Amniotic epithelial cell (primary cell): Measurements from ENCODE around the gene WDR64.
A peak's percentile ranks its signal among the peaks of the same experiment; 100 is the strongest.
"Not testable (repeated sequence)": the region's sequence is repeated elsewhere in the genome, so short reads cannot be mapped to it uniquely, and the experiment has no call there.

Experiments used
- DNase-seq: peaks from one replicate; pipeline ENCODE4 v3.0.0-alpha.2; 2010; ENCODE audit warnings: low read depth

WDR64 gene

GRCh38 chr1:241701483-241702295, 49.6 kb downstream of the WDR64 start:
- no peak for DNase-seq

- peak; percentile 53 for DNase-seq
Observed at GRCh38 chr1:241702442-241703373, 50.6 kb downstream of the WDR64 start.

- not testable (repeated sequence) for DNase-seq
Observed at GRCh38 chr1:241703739-241704138, 51.7 kb downstream of the WDR64 start.

GRCh38 chr1:241706257-241706656, 54.2 kb downstream of the WDR64 start:
- no peak for DNase-seq

GRCh38 chr1:241706967-241707366, 54.9 kb downstream of the WDR64 start:
- DNase-seq = no peak

- no peak for DNase-seq
Observed at GRCh38 chr1:241707442-241707841, 55.4 kb downstream of the WDR64 start.

GRCh38 chr1:241711326-241711725, 59.2 kb downstream of the WDR64 start:
- DNase-seq = no peak

GRCh38 chr1:241713316-241713715, 61.2 kb downstream of the WDR64 start:
- no peak for DNase-seq

GRCh38 chr1:241714321-241715218, 62.5 kb downstream of the WDR64 start:
- DNase-seq = no peak

GRCh38 chr1:241715435-241715834, 63.4 kb downstream of the WDR64 start:
- DNase-seq = no peak

GRCh38 chr1:241715956-241716355, 63.9 kb downstream of the WDR64 start:
- DNase-seq = peak; percentile 39

GRCh38 chr1:241716915-241717656, 65.0 kb downstream of the WDR64 start:
- peak; percentile 57 for DNase-seq

- no peak for DNase-seq
Observed at GRCh38 chr1:241717975-241718374, 65.9 kb downstream of the WDR64 start.

- DNase-seq = no peak
Observed at GRCh38 chr1:241721011-241721410, 68.9 kb downstream of the WDR64 start.

GRCh38 chr1:241722947-241723346, 70.9 kb downstream of the WDR64 start:
- no peak for DNase-seq

- no peak for DNase-seq
Observed at GRCh38 chr1:241724741-241725356, 72.8 kb downstream of the WDR64 start.

- peak; percentile 12 for DNase-seq
Observed at GRCh38 chr1:241730031-241730430, 78.0 kb downstream of the WDR64 start.

- DNase-seq = no peak
Observed at GRCh38 chr1:241733899-241734298, 81.8 kb downstream of the WDR64 start.

GRCh38 chr1:241734533-241734932, 82.5 kb downstream of the WDR64 start:
- no peak for DNase-seq

- DNase-seq = not testable (repeated sequence)
Observed at GRCh38 chr1:241735493-241735926, 83.4 kb downstream of the WDR64 start.

- DNase-seq = no peak
Observed at GRCh38 chr1:241736387-241736786, 84.3 kb downstream of the WDR64 start.
